ENCODE measurements around the gene TMEM147. TPM values are rescaled to one million over a fixed set of nuclear protein-coding genes. Genes with fewer than 3 reads are reported as not detected.

The TMEM147 gene
- total and polyA plus RNA-seq, 10 of the 15 experiments (the other 5 are each of a cell fraction or from before 2014, with no cell fraction given): 53.4 to 145 (median 79.3) TPM

GRCh38 chr19:35533201-35533821 lies 12.1 kb upstream of the TMEM147 start, which contains the start of gene GAPDHS:
GAPDHS (plus strand) TSS chr19:35533456; CDS start chr19:35533528, 72 bp downstream.
- ChIA-PET CTCF (no interaction called here), SMC1A (ENCODE audit: uncharacterized antibody, unreplicated experiment) (interaction anchor here (1.0 kb wide), 1 partner anchor 10 kb away, joined by 3 read pairs; no protein-coding TSS in a partner anchor), RAD21 (ENCODE audit: unreplicated experiment) (no interaction called here), POLR2A (no interaction called here)
- Histone ChIP-seq H3K4me3 (no peak within 1 kb of the TSS), H3K4me1 (ENCODE audit: control insufficient read depth, insufficient read depth, low read length) (peaks cover 7% of the 10 kb centered on the region), H2AFZ (ENCODE audit: control insufficient read depth, low read depth, low read length) (peak within 1 kb of the TSS; percentile 4; the same call in 1 of the 2 replicates), H3K36me3 (ENCODE audit: control insufficient read depth in 2 of 2, insufficient read depth in 2 of 2, low read length in 1 of 2) (no peaks in the 10 kb centered on the region), H3K27me3 (replicated peaks in 1 of 2; ENCODE audit: control insufficient read depth in 2 of 2, insufficient read depth in 2 of 2, low read length in 1 of 2) (peaks cover 0 to 11% of the 10 kb centered on the region in 2 experiments; a peak in 3 of 4 replicates), H4K20me1 (ENCODE audit: control insufficient read depth, insufficient read depth) (no peaks in the 10 kb centered on the region), H3K79me2 (ENCODE audit: control insufficient read depth, insufficient read depth, low read length) (no peaks in the 10 kb centered on the region), H3K9me3 (replicated peaks; ENCODE audit: control insufficient read depth, insufficient read depth, low read length) (no peaks in the 10 kb centered on the region), H3K9ac (ENCODE audit: control insufficient read depth, insufficient read depth, low read length) (no peak within 1 kb of the TSS), H3K27ac (ENCODE audit: control insufficient read depth, insufficient read depth) (no peak within 1 kb of the TSS), H3K4me2 (ENCODE audit: control insufficient read depth, insufficient read depth) (0 out of 2 replicates have a peak within 1 kb of the TSS, but pooled peaks have one; percentile 25)
- in situ Hi-C loops (cut with MboI): no loop called here
- TF ChIP-seq CREB1 (IDR thresholded peaks at IDR 0.05; ENCODE audit: low read depth) (peak; percentile 52; the same call in 1 of the 2 replicates), FOXM1 (IDR thresholded peaks at IDR 0.05; ENCODE audit: low read depth, low read length) (no peak), CREM (IDR thresholded peaks at IDR 0.05; ENCODE audit: low read depth) (peak; percentile 46)
- 78% methylated on average over 36 of the region's 39 CpGs for WGBS (ENCODE audit: insufficient coverage, insufficient replicate concordance, low lambda C conversion rate, missing lambda C conversion rate)
- ATAC-seq (no peak), DNase-seq (ENCODE audit: low read depth, low spot score) (no peak), FAIRE-seq (no peak)
- intact Hi-C loops (cut with micrococcal nuclease; ENCODE audit: unreplicated experiment): no loop called here
- BruUV-seq (replicated peaks): no TSS peak

- H3K36me3 ChIP-seq (ENCODE audit: control insufficient read depth in 2 of 2, insufficient read depth in 2 of 2, low read length in 1 of 2): no peaks in the 10 kb centered on the region
- DNase-seq (ENCODE audit: low read depth, low spot score) (no peak), ATAC-seq (peak; percentile 90), FAIRE-seq (no peak)
- 20% methylated on average over 24 of the region's 30 CpGs for WGBS (ENCODE audit: insufficient coverage, insufficient replicate concordance, low lambda C conversion rate, missing lambda C conversion rate)
- H4K20me1 ChIP-seq (ENCODE audit: control insufficient read depth, insufficient read depth): no peaks in the 10 kb centered on the region
- peak overlapping the region; percentile 4; the same call in 1 of the 2 replicates for H2AFZ ChIP-seq (ENCODE audit: control insufficient read depth, low read depth, low read length)
- H3K9me3 ChIP-seq (replicated peaks; ENCODE audit: control insufficient read depth, insufficient read depth, low read length): no peaks in the 10 kb centered on the region
- ChIA-PET RAD21 (ENCODE audit: unreplicated experiment) (no interaction called here), POLR2A (no interaction called here), SMC1A (ENCODE audit: uncharacterized antibody, unreplicated experiment) (interaction anchor here (1.0 kb wide), 1 partner anchor 10 kb away, joined by 3 read pairs; no protein-coding TSS in a partner anchor), CTCF (interaction anchor here (1.0 kb wide), 1 partner anchor 23 kb away, joined by 3 read pairs; no protein-coding TSS in a partner anchor)
- BruUV-seq (replicated peaks): no TSS peak
- H3K27me3 ChIP-seq (replicated peaks in 1 of 2; ENCODE audit: control insufficient read depth in 2 of 2, insufficient read depth in 2 of 2, low read length in 1 of 2): peaks cover 0 to 8% of the 10 kb centered on the region in 2 experiments; a peak in 3 of 4 replicates
- intact Hi-C loops (cut with micrococcal nuclease; ENCODE audit: unreplicated experiment) (no loop called here), in situ Hi-C loops (cut with MboI) (no loop called here)
- H3K4me2 ChIP-seq (ENCODE audit: control insufficient read depth, insufficient read depth): 0 out of 2 replicates have a peak overlapping the region, but pooled peaks have one; percentile 25
- H3K79me2 ChIP-seq (ENCODE audit: control insufficient read depth, insufficient read depth, low read length): no peaks in the 10 kb centered on the region
- H3K4me3 ChIP-seq: no peak overlapping the region
- peaks cover 7% of the 10 kb centered on the region for H3K4me1 ChIP-seq (ENCODE audit: control insufficient read depth, insufficient read depth, low read length)
- no peak overlapping the region for H3K27ac ChIP-seq (ENCODE audit: control insufficient read depth, insufficient read depth)
- H3K9ac ChIP-seq (ENCODE audit: control insufficient read depth, insufficient read depth, low read length): no peak overlapping the region
- TF ChIP-seq IKZF2 (IDR thresholded peaks at IDR 0.05) (peak in 1 of 2 experiments; percentile 33; a peak in 1 of 4 replicates), NR2F1 (conservative IDR thresholded peaks at IDR 0.05) (peak; percentile 58), POU2F2 (IDR thresholded peaks at IDR 0.05; ENCODE audit: borderline replicate concordance, low read depth, low read length) (no peak)
Measured at GRCh38 chr19:35533822-35534392, 11.5 kb upstream of the TMEM147 start.

All from GM12878 (cell line).